GM21825 (cell line): Measurements from ENCODE around the gene PFKP.
"Not testable (repeated sequence)": the region's sequence is repeated elsewhere in the genome, so short reads cannot be mapped to it uniquely, and the experiment has no call there.

Source experiments
- ATAC-seq: cut with Tn5 transposase; IDR thresholded peaks from one replicate; pipeline ENCODE4 v1.9.1; 2021; ENCODE audit warnings: mild to moderate bottlenecking, moderate library complexity; ENCODE audit not compliant: unreplicated experiment

The PFKP gene

DNA sequence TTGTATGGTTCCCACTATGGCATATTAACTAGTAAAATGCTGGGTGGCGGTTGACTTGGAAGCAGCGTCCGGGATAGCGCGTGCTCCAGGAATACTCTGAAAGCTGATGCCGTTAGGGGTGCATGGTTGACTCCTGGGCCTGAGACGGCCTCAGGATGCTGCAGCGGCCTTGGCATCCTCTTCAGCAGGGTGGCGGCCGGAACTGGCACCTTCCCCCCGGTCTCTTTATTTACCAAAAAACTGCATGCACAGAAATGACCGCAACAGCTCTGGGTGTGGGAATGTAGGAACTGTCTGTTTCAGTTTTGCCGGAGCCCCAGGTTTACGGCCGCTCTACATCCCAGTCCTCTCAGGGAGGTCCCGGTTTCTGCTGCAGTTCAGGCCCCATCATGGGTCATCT is 28.8 kb downstream of the PFKP start:
- ATAC-seq: no peak

DNA sequence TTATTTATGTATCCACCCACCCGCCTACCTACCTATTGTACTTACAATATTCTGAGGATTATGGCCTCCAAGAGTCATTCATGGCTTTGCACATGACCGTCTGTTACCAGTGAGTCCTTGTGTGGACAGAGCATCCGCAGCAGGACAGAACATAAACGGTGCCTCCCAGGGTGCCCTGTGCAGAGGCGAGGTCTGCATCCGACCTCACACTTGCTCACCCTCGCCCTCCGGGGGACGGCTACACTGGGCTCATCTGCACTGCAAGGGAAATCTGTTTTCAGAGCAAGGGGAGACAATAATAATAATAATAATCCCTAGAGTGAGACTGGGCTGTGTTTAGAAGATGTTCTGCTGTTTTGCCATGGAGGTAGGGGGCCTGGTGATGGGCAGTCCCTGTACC is 29.8 kb downstream of the PFKP start:
- no peak for ATAC-seq

DNA sequence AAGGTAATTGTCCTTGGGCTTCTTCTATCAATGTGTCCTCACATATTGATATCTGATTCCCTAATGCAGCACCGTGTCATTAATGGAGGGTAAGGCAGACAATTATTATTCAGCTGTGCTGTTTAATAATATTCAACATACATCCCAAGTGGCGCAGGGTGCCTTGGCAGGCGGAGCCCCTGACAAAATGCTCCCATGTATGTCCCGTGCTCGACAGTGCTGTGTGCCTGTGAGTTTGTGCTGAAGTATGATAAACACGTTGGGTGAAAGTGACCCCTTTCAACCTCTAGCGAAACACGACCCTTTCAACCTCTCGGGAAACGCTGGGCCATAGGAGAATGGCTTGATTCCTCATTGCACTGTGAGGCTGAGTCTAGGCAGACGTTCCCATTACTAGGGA is 31.3 kb downstream of the PFKP start:
- ATAC-seq: no peak

DNA sequence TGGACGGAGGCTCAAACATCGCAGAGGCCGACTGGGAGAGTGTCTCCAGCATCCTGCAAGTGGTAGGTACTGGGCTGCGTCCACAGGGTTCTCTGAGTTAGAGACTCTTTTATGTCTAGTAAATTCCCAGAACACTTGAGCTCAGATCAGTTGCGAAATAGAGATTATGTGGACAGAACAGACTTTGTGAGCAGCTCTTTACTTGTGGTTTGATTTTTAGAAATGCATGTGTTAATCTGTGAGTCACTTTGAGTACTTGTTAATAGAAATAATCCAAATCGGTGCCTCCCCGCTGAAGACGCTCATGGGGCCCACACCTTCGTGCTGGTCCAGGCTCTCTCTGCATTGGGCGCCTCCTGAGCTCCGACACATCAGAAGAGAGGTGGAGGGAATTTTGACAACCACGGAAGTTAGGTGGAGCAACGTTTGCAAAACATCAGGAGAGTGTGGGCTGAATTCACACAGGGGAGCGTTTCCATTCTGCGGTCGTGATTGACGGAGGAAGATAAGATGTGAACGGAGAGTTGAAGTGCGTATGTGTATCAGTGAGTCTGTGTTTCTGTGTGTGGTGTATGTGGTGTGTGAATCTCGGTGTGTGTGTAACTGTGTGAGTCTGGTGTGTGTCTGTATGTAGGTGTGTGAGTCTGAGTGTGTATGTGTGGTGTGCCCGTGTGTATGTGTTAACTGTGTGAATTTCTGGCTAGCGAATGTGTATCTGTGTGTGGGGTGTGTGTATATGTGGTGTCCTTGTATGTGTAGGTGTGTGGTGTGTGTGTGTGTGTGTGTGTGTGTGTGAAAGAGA is 32.1 kb downstream of the PFKP start:
- ATAC-seq: no peak

DNA sequence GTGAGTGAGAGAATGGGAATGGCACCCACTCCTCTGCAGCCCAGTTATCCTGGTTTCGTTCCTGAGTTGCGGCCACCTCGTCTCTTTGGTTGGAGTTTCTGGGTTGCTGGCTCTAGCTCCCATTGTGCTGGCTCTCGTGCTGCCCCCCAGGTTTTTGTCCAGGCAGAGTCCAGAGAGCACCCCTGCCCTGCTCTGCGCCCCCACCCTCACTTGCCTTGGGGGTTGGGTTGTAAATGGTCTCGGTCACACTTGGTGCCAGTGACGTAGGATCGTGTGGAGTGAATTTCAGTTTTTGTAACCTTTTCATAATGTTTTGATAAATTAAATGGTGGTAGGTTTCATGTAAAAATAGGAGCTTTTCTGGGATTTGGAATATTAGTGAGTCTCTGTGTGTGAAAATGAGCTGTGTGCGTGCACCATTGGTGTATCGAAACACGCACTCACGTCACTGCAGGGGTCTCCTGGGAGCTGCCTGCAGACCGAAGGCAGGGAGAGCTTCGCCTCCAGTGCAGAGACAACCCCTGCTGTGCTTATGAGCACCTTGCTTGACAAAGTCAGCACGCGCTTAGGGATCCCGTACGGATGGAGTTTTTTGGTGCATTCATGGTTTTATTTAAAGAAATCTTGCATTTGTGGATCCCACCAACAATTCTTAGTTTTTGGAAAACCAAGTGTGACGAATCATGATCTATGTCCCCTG is 32.9 kb downstream of the PFKP start:
- no peak for ATAC-seq

DNA sequence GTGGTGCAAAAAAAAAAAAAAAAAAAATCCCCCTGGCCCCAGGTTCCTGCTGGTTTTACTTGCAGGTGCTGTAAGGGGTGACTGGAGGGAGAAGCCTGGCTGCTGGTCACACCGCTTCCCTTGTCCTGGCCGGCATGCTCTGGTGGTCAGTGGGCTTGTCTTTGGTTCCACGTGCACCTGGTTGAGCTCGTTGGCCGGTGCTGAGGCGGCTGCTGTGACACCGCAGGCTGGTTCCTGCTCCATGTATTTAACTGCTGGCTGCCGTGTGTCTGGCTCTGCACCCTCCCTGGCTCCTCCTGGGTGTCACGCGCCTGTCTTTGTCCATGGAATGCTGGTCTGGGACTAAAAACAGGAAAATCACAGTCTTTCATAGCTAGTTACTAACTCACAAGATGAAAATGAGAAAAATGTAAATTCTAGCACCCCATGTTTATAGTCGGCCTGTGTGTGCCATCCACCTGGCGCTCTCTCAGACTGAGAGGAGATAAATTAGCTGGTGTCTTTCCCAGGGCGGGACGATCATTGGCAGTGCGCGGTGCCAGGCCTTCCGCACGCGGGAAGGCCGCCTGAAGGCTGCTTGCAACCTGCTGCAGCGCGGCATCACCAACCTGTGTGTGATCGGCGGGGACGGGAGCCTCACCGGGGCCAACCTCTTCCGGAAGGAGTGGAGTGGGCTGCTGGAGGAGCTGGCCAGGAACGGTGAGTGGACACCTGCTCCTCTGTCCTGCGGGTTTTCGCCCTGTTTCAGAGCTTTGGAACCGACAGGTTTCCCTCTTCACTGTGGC is 33.7 kb downstream of the PFKP start:
- ATAC-seq: no peak

DNA sequence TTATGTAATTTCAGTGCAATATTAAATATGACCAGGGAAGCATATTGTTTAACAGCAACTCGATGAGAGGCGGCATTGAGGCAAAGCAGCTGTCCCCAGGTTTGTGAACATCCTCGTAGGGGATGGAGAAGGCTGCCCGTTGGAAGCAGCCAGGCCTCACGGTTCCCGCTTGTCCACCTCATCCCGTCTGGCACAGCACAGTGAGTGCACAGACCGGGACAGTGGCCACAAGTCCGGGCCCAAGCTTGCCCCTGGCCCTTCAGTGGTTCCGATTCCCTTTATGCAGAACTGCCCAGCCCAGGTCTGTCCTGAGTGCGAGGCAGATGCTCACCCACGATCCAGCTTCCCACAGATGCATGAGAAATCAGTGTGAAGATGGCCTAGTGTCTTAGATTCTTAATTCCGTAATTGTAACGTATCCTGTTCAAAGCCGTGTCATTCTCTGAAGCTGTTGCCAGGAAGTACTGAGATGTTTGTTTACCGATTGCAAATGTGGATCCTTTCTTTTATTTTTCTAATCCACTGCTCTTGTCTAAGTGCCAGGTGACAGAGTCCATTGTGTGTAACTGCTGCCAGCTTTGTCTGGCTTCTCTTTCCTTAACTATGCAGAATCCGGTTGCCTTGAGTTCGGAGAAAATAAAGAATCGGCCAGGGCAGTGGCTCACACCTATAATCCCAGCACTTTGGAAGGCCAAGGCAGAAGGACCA is 35.5 kb downstream of the PFKP start:
- ATAC-seq: no peak

DNA sequence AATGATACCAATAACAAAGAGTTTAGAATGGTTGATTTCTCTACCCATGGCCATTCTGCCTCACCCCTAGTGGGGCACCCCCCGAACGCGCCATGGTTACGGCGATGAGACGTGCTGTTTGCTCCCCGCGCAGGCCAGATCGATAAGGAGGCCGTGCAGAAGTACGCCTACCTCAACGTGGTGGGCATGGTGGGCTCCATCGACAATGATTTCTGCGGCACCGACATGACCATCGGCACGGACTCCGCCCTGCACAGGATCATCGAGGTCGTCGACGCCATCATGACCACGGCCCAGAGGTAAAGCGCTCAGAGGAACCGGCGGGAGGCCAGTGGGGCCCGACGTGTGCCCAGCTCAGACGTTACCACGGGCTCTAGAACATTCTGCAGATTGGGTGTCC is 36.3 kb downstream of the PFKP start:
- no peak for ATAC-seq

DNA sequence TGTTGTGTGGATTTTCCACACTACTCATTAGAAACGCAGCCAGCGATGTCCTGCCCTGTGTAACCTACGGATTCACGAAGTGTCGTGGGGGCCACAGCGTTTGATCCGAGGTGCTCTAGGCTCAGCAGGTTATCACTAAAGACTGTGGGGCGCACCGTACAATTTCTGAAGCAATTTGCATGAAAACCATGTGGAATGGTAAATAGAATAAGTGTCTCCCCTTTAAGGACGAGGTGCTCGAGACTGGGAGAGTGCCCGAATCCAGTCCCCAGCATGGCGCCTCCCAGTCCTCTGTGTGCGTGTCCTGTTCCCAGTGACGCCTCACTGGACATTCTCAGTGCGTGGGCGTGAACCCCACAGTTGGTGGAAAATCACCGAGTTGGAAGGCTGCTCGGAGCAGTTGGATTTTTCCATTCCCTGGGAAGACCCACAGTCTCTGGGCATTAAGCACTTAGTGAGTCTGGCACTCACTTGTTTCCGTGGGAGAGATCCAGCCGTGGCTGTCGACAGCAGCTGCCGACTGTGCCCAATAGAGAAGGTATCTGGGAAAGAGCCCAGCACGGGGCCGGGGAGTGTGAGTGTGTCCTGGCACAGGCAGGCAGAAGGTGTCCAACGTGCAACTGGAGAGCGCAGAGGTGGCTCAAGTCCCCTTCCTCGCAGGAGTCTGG is 37.0 kb downstream of the PFKP start:
- ATAC-seq: no peak

DNA sequence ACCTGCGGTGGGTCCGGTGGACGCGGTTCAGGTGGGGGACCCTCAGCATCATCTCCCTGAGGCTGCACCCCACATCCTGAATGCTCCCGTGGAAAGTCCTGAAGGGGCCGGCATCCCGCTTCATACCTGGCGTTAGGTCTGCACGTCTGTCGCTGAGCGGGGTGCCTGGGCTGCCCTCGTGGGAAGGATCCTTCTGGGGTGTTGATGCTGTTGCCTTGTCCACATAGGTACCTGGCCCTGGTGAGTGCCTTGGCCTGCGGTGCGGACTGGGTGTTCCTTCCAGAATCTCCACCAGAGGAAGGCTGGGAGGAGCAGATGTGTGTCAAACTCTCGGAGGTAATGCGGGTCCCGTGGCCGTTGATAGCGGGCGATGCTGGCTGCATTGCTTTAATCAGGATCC is 37.8 kb downstream of the PFKP start:
- ATAC-seq: no peak

DNA sequence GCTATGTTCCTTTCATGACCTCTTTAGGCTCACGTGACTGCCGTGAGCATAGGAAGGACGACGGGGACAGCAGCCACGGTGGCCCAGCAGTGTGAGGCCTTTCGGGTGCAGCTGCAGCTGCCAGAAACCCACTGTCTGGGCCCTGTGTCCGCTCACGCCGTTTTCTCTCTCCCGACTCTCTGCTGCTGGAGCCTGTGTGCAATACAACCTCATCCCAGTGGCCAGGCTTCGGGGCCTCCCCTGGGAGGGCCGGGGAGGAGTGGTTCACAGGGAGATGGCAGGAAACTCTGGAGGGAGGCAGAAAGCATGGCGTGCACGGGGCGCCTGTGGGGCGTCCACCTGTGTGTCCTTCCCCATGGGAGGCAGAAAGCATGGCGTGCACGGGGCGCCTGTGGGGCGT is 38.6 kb downstream of the PFKP start:
- ATAC-seq: no peak

DNA sequence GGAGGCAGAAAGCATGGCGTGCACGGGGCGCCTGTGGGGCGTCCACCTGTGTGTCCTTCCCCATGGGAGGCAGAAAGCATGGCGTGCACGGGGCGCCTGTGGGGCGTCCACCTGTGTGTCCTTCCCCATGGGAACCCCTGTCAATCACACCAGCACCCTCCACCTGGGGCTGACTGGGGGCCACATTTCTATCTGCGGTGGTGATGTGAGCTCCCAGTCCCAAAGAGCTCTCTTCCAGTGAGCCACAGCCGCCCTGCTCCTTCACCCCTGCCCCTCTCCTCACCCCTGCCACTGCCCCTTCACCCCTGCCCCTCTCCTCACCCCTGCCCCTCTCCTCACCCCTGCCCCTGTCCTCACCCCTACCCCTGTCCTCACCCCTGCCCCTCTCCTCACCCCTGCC is 39.0 kb downstream of the PFKP start:
- ATAC-seq: not testable (repeated sequence)

DNA sequence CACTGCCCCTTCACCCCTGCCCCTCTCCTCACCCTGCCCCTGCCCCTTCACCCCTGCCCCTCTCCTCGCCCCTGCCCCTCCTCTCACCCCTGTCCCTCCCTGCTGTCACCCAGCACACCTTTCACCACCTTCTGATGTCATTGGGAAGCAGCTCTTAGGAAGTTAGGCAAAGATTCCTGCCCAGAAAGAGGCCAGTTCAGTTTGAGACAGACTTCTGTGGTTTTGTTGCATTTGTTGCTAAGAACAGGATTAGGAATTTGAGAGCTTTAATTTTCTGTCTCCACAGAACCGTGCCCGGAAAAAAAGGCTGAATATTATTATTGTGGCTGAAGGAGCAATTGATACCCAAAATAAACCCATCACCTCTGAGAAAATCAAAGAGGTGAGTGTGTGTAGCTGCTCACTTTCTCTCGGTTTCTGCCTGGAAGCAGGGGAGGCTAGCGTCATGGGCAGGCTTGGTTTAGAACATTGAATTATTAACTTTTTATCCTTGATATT is 39.6 kb downstream of the PFKP start:
- no peak for ATAC-seq

DNA sequence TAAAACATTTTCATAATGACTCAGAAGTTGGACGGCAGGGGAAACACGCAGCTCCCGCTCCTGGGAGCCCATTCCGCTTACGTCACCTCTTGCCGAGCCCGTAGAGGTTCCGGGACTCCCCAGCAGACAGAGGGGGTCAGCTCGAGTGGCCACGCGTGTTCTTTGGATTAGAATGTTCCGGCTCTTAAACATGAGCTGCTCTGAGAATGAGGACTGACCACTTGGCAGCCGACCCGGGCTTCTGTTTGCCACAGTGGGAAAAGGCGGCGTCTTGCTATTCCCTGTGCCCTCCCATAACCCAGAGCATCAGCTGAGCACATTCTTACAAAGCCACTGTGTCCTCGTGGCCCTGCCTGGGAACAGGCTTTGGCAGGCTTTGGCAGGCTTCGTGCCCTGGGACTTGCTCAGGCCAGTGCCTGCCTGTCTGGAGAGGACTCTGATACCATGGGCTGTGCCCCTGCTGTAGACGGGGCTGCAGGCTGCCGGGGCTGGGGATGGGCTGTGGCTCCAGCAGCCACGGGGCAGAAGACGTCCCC is 40.1 kb downstream of the PFKP start:
- no peak for ATAC-seq

DNA sequence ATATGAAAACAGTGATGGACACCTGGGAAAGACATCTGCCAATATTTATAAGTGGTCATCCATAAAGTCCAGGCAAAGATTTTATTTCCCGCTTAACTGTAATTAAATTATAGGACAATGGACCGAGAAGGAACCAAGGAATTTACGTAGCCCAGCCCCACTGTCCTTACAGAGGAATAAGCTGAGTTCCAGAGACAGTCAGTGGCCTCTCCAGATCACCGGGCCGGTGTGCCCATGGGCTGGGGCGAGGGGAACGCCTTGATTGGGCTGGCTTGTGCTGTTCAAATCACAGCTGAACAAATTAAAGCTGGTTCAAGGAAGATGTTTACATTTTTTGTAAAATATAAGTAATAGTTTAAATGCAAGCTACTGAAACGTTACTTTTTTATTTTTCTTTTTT is 40.7 kb downstream of the PFKP start:
- ATAC-seq: no peak

DNA sequence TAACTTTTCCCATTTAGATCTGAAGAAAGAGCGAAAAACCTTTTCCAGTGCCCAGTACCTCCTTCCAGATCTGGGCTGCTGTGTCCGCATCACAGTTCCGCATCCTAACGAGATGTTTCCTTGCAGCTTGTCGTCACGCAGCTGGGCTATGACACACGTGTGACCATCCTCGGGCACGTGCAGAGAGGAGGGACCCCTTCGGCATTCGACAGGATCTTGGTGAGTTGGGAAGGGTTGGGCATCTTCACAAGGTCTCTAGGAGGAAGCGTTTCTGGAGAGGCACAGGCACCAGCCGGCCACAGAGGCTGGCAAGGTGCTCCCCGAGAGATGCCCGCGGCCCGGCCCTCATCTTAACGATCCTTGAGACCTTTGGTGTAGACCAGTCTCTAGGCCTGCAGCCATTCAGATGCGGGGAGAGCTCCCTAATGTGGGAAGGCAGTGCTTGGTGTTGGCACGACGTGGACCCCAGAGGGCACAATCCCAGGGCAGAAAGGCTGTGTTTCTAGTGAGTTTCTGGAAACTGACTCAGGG is 41.3 kb downstream of the PFKP start:
- no peak for ATAC-seq

DNA sequence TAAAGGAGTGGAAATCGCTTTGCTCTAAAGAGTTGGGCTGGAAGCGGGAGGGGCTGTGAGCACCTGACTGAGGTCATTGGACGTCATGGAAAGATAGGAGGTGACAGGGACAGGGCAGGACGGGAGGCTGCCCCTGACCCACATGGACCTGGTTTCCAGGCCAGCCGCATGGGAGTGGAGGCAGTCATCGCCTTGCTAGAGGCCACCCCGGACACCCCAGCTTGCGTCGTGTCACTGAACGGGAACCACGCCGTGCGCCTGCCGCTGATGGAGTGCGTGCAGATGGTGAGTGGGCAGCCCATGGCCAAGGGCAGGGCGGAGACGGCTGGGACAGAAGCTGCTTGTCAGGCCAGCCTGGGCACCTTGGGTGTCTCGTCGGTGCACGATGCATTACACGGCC is 41.8 kb downstream of the PFKP start:
- ATAC-seq: no peak

DNA sequence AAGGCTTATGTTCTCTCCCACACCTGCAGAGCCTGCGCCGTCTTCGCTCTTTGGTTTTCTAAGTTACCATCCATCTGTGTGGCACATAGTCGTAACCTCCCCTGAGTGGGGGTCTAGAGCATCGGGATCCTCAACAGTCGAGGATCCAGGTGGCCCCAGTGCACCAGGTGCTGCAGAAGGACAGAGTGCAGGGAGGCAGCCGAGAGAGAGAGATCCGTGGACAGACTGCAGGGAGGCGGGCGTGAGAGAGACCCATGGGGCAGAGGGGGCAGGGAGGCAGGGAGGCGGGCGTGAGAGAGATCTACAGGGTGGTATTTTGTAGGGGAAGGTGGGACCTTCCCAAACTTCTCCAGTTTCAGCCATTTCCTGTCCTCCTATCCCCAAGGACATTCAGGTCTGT is 42.3 kb downstream of the PFKP start:
- no peak for ATAC-seq

DNA sequence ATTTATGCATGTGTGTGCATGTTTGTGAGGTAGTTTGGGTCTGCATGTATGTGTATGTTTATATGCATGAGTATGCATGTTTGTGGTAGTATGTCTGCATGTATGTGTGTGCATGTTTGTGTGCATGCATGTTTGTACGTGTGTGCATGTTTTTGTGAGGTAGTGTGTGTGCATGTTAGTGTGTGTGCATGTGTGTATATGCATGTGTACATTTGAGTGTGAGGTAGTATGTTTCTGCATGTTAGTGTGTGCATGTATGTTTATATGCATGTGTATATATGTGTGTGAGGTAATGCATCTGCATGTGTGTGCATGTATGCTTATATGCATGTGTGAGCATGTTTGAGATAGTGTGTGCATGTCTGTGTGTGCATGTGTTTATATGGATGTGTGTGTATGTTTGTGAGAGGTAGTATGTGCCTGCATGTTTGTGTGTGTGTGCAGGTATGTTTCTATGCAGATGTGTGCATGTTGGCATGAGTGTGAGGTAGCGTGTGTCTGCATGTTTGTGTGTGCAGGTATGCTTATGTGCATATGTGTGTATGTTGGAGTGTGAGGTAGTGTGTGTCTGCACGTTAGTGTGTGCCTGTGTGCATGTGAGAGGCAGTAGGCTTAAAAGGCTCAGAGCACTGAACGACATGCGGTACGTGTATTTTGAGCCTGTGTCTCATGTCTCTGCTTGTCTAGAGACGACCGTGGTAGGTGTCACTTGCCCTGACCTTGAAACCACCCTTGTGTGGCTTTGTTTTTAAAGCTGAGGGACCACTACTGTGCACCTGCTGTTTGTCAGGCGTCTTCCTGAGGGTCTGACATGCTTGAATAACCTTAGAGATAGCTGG is 43.7 kb downstream of the PFKP start:
- no peak for ATAC-seq
